H9 (cell line): ENCODE measurements around the gene PKD1. TPM values are rescaled to one million over a fixed set of nuclear protein-coding genes. Genes with fewer than 3 reads are reported as not detected.
A peak's percentile ranks its signal among the peaks of the same experiment; 100 is the strongest.

Experiments
- DNase-seq: peaks from one replicate; pipeline ENCODE4 v3.0.0-alpha.2; 2017
- H2AFZ ChIP-seq: one replicate; pipeline ENCODE4 v1.6.1; 2013; ENCODE audit warnings: mild to moderate bottlenecking, low read length, control low read depth, moderate library complexity
- H2AK5ac ChIP-seq: 2 replicates; pipeline ENCODE4 v1.6.1; 2013; ENCODE audit warnings: low read length, control low read depth, mixed read lengths; ENCODE audit not compliant: insufficient read length
- H2BK120ac ChIP-seq: one replicate; pipeline ENCODE4 v1.6.1; 2013; ENCODE audit warnings: low read depth, mild to moderate bottlenecking, low read length, control low read depth, inconsistent platforms; ENCODE audit not compliant: poor library complexity, severe bottlenecking
- H2BK12ac ChIP-seq: 2 replicates; pipeline ENCODE4 v1.6.1; 2013; ENCODE audit warnings: low read length, control low read depth, mixed read lengths, low read depth; ENCODE audit not compliant: insufficient read length
- H2BK15ac ChIP-seq: 2 replicates; pipeline ENCODE4 v1.6.1; 2013; ENCODE audit warnings: low read depth, low read length, control low read depth
- H2BK20ac ChIP-seq: one replicate; pipeline ENCODE4 v1.6.1; 2013; ENCODE audit warnings: low read depth, mild to moderate bottlenecking, low read length, control low read depth, inconsistent platforms; ENCODE audit not compliant: poor library complexity, severe bottlenecking
- H2BK5ac ChIP-seq: 2 replicates; pipeline ENCODE4 v1.6.1; 2013; ENCODE audit warnings: low read length, control low read depth, mixed read lengths; ENCODE audit not compliant: insufficient read length
- H3K14ac ChIP-seq: 2 replicates; pipeline ENCODE4 v1.6.1; 2013; ENCODE audit warnings: low read length, control low read depth; ENCODE audit not compliant: insufficient read depth
- H3K18ac ChIP-seq: 2 replicates; pipeline ENCODE4 v1.6.1; 2013; ENCODE audit warnings: low read depth, mild to moderate bottlenecking, mixed read lengths, low read length, control low read depth; ENCODE audit not compliant: insufficient read length
- H3K23ac ChIP-seq: 2 replicates; pipeline ENCODE4 v1.6.1; 2013; ENCODE audit warnings: low read length, control low read depth, mixed read lengths, low read depth; ENCODE audit not compliant: insufficient read length
- H3K23me2 ChIP-seq: 2 replicates; pipeline ENCODE4 v1.6.1; 2013; ENCODE audit warnings: low read depth, mild to moderate bottlenecking, mixed read lengths, low read length, control low read depth; ENCODE audit not compliant: insufficient read length, poor library complexity, severe bottlenecking
- H3K27ac ChIP-seq: 2 replicates; pipeline ENCODE4 v1.5.1; 2013; ENCODE audit warnings: low read length, control low read depth, mixed read lengths, low read depth; ENCODE audit not compliant: insufficient read length
- H3K27me3 ChIP-seq: 2 replicates; pipeline ENCODE4 v1.6.1; 2013; ENCODE audit warnings: low read length, control low read depth, inconsistent platforms; ENCODE audit not compliant: insufficient read depth
- H3K4ac ChIP-seq: 2 replicates; pipeline ENCODE4 v1.6.1; 2013; ENCODE audit warnings: low read depth, mild to moderate bottlenecking, control low read depth, inconsistent platforms, low read length, moderate library complexity
- H3K4me1 ChIP-seq: 2 replicates; pipeline ENCODE4 v1.6.1; 2013; ENCODE audit warnings: low read length, control low read depth, inconsistent platforms; ENCODE audit not compliant: insufficient read depth
- H3K4me2 ChIP-seq: 2 replicates; pipeline ENCODE4 v1.6.1; 2013; ENCODE audit warnings: low read length, control low read depth, mixed read lengths; ENCODE audit not compliant: insufficient read length, insufficient read depth
- H3K56ac ChIP-seq: 2 replicates; pipeline ENCODE4 v1.6.1; 2013; ENCODE audit warnings: low read depth, mild to moderate bottlenecking, mixed read lengths, low read length, control low read depth; ENCODE audit not compliant: insufficient read length
- H3K79me1 ChIP-seq: 2 replicates; pipeline ENCODE4 v1.6.1; 2013; ENCODE audit warnings: low read depth, mild to moderate bottlenecking, moderate library complexity, low read length, control low read depth, inconsistent platforms; ENCODE audit not compliant: insufficient read depth, poor library complexity, severe bottlenecking
- H3K79me2 ChIP-seq: 2 replicates; pipeline ENCODE4 v1.6.1; 2013; ENCODE audit warnings: low read length, control low read depth, inconsistent platforms; ENCODE audit not compliant: insufficient read depth
- H3K9ac ChIP-seq: 2 replicates; pipeline ENCODE4 v1.6.1; 2013; ENCODE audit warnings: low read length, control low read depth, mixed read lengths; ENCODE audit not compliant: insufficient read length; ENCODE audit errors: extremely low read depth
- H3K9me3 ChIP-seq: one replicate; pipeline ENCODE4 v1.6.1; 2013; ENCODE audit warnings: low read depth, low read length, inconsistent platforms; ENCODE audit not compliant: control insufficient read depth
- H3T11ph ChIP-seq: one replicate; pipeline ENCODE4 v1.6.1; 2013; ENCODE audit warnings: mild to moderate bottlenecking, low read length, control low read depth, inconsistent platforms
- H4K20me1 ChIP-seq: one replicate; pipeline ENCODE4 v1.6.1; 2013; ENCODE audit not compliant: control insufficient read depth, insufficient read length, insufficient read depth
- H4K5ac ChIP-seq: 2 replicates; pipeline ENCODE4 v1.6.1; 2013; ENCODE audit warnings: low read depth, mild to moderate bottlenecking, mixed read lengths, low read length, control low read depth; ENCODE audit not compliant: insufficient read length
- H4K8ac ChIP-seq: replicated peaks from 2 replicates; pipeline ENCODE4 v1.6.1; 2013; ENCODE audit warnings: low read length, control low read depth, mixed read lengths, low read depth; ENCODE audit not compliant: insufficient read length
- H4K91ac ChIP-seq: 2 replicates; pipeline ENCODE4 v1.6.1; 2013; ENCODE audit warnings: low read depth, mild to moderate bottlenecking, moderate library complexity, mixed read lengths, low read length, control low read depth; ENCODE audit not compliant: insufficient read length
- H3K27ac Mint-ChIP-seq, 3 experiments: 2 replicates in 2 of 3; 3 replicates in 1 of 3; pipeline ENCODE4 v1.8.0; 2020 to 2021; ENCODE audit warnings: mixed read lengths in 3 of 3, mild to moderate bottlenecking in 1 of 3, moderate library complexity in 1 of 3
- H3K27me3 Mint-ChIP-seq: 2 replicates; pipeline ENCODE4 v1.8.0; 2021; ENCODE audit warnings: low read depth, mild to moderate bottlenecking, moderate library complexity, mixed read lengths
- H3K36me3 Mint-ChIP-seq, 3 experiments: 2 replicates in 2 of 3; 3 replicates in 1 of 3; pipeline ENCODE4 v1.8.0; 2020 to 2021; ENCODE audit warnings: low read depth in 3 of 3, mixed read lengths in 3 of 3; ENCODE audit not compliant: insufficient read depth in 1 of 3
- H3K4me1 Mint-ChIP-seq, 2 experiments: 2 replicates each; pipeline ENCODE4 v1.8.0; 2020; ENCODE audit warnings: mixed read lengths in 2 of 2
- H3K4me3 Mint-ChIP-seq, 2 experiments: 2 replicates in 1 of 2; 3 replicates in 1 of 2; pipeline ENCODE4 v1.8.0; 2020 to 2021; ENCODE audit warnings: mild to moderate bottlenecking in 2 of 2, mixed read lengths in 2 of 2, moderate library complexity in 1 of 2
- H3K9me3 Mint-ChIP-seq, 2 experiments: 2 replicates in 1 of 2; 3 replicates in 1 of 2; pipeline ENCODE4 v1.8.0; 2020; ENCODE audit warnings: mild to moderate bottlenecking in 2 of 2, mixed read lengths in 2 of 2, moderate library complexity in 1 of 2
- WGBS: extraction: QIAGEN DNeasy Blood & Tissue Kit; methylation state at CpG from one replicate; pipeline ENCODE4 v1.1.7; 2013; ENCODE audit warnings: missing lambda C conversion rate, low lambda C conversion rate, mixed read lengths; ENCODE audit not compliant: insufficient read length; ENCODE audit errors: extremely low coverage; 5-methylcytosine and 5-hydroxymethylcytosine counted together
- total RNA-seq: library from RNA; stranded (reverse); gene quantifications from 2 replicates; pipeline ENCODE4 v1.2.1, GENCODE V29; 2021
- TF ChIP-seq, protein P1 (sequence below): fragments of 200-600 bp; sonication (generic); conservative IDR thresholded peaks from 3 replicates; pipeline ENCODE4 v1.8.0; 2021; ENCODE audit warnings: antibody characterized with exemption, mild to moderate bottlenecking

PKD1 gene
- total RNA-seq, 1 experiment from 2014 or later: 88.0 TPM

- Histone ChIP-seq H3K27ac (no peak overlapping the region), H2BK20ac (no peak overlapping the region), H3K79me1 (peaks cover 10% of the 10 kb centered on the region), H4K8ac (no peak overlapping the region), H2AFZ (no peak overlapping the region), H3K4me2 (peak overlapping the region; percentile 74), H3K79me2 (peaks cover 31% of the 10 kb centered on the region; the same call in 1 of the 2 replicates), H3K4ac (no peak overlapping the region), H3K9me3 (no peaks in the 10 kb centered on the region), H3K18ac (peak overlapping the region; percentile 18), H3K23ac (no peak overlapping the region), H4K91ac (no peak overlapping the region), H3K56ac (no peak overlapping the region), H2BK15ac (no peak overlapping the region), H2BK5ac (no peak overlapping the region), H3K23me2 (peaks cover 35% of the 10 kb centered on the region), H4K20me1 (no peaks in the 10 kb centered on the region), H4K5ac (no peak overlapping the region), H3K27me3 (no peaks in the 10 kb centered on the region), H2AK5ac (no peak overlapping the region), H2BK12ac (no peak overlapping the region), H3K4me1 (peaks cover 3% of the 10 kb centered on the region; the same call in 1 of the 2 replicates), H2BK120ac (no peak overlapping the region), H3K9ac (peak overlapping the region; percentile 98), H3T11ph (no peak overlapping the region), H3K14ac (peak overlapping the region; percentile 44; the same call in 1 of the 2 replicates)
- Mint-ChIP-seq H3K27ac (peak overlapping the region in 2 of 3 experiments; percentile 36 to 97; a peak in 3 of 7 replicates), H3K36me3 (peaks cover 30 to 44% (median 43%) of the 10 kb centered on the region in 3 experiments), H3K27me3 (no peaks in the 10 kb centered on the region; the same call in 1 of the 2 replicates), H3K4me1 (peaks cover 38 to 61% of the 10 kb centered on the region in 2 experiments), H3K4me3 (peak overlapping the region; percentile 97), H3K9me3 (peaks cover 0 to 9% of the 10 kb centered on the region in 2 experiments; a peak in 3 of 5 replicates)
- TF ChIP-seq, protein P1, sequence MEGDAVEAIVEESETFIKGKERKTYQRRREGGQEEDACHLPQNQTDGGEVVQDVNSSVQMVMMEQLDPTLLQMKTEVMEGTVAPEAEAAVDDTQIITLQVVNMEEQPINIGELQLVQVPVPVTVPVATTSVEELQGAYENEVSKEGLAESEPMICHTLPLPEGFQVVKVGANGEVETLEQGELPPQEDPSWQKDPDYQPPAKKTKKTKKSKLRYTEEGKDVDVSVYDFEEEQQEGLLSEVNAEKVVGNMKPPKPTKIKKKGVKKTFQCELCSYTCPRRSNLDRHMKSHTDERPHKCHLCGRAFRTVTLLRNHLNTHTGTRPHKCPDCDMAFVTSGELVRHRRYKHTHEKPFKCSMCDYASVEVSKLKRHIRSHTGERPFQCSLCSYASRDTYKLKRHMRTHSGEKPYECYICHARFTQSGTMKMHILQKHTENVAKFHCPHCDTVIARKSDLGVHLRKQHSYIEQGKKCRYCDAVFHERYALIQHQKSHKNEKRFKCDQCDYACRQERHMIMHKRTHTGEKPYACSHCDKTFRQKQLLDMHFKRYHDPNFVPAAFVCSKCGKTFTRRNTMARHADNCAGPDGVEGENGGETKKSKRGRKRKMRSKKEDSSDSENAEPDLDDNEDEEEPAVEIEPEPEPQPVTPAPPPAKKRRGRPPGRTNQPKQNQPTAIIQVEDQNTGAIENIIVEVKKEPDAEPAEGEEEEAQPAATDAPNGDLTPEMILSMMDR: no peak
- no CpG with 5 or more reads among the region's 25 CpGs for WGBS
- no peak for DNase-seq
Observed at GRCh38 chr16:2152695-2153506, 17.2 kb upstream of the PKD1 start.
